Endothelial cell of umbilical vein (primary cell): ENCODE results near the gene DLK1. TPM values are rescaled to one million over a fixed set of nuclear protein-coding genes. Genes with fewer than 3 reads are reported as not detected.

Experiments used
- BruUV-seq: library from RNA; stranded (reverse); fragments of 400-500 nt; replicated peaks from 2 replicates; lab custom pipeline; 2021; lab: Mats Ljungman, UMichigan
- CTCF ChIA-PET: fragments of 300-600, 350-600 bp; sonication (Branson Sonifier 250); formaldehyde crosslinking; loops from one replicate; lab custom pipeline; 2021; ENCODE audit warnings: antibody characterized with exemption, inconsistent platforms; lab: Charles Lee
- POLR2A ChIA-PET: fragments of 300-600, 350-600 bp; sonication (Branson Sonifier 250); formaldehyde crosslinking; loops from one replicate; lab custom pipeline; 2021; ENCODE audit warnings: antibody characterized with exemption, inconsistent platforms; lab: Charles Lee
- DNase-seq: peaks from one replicate; pipeline ENCODE4 v3.0.0-alpha.2; 2011; ENCODE audit warnings: low read depth, low spot score
- FAIRE-seq: peaks from 2 replicates; lab custom pipeline; 2011; peaks lifted over from hg19 to GRCh38; lab: Jason Lieb, UNC
- H2AFZ ChIP-seq: 2 replicates; pipeline ENCODE4 v1.6.0; 2012; ENCODE audit warnings: low read depth, low read length, control low read depth, inconsistent platforms
- H3K27ac ChIP-seq: 2 replicates; pipeline ENCODE4 v1.5.1; 2011; ENCODE audit warnings: low read depth, mild to moderate bottlenecking, control low read depth, low read length, moderate library complexity; ENCODE audit not compliant: insufficient read depth
- H3K27me3 ChIP-seq, 2 experiments: 2 replicates each; pipeline versions ENCODE4 v1.6.0 to v1.6.1; 2011; ENCODE audit warnings: low read length in 2 of 2, mixed read lengths in 1 of 2; ENCODE audit not compliant: control insufficient read depth in 2 of 2, insufficient read depth in 2 of 2
- H3K36me3 ChIP-seq, 2 experiments: 2 replicates in 1 of 2; 3 replicates in 1 of 2; pipeline ENCODE4 v1.5.1; 2011; ENCODE audit warnings: low read length in 2 of 2, mild to moderate bottlenecking in 1 of 2, moderate library complexity in 1 of 2; ENCODE audit not compliant: control insufficient read depth in 2 of 2, insufficient read depth in 2 of 2; ENCODE audit errors: extremely low read depth in 1 of 2
- H3K4me1 ChIP-seq: 3 replicates; pipeline ENCODE4 v1.5.1; 2011; ENCODE audit warnings: mild to moderate bottlenecking, low read length; ENCODE audit not compliant: control insufficient read depth, insufficient read depth; ENCODE audit errors: extremely low read depth
- H3K4me2 ChIP-seq: 2 replicates; pipeline ENCODE4 v1.6.1; 2011; ENCODE audit warnings: low read length, control low read depth, mixed read lengths; ENCODE audit not compliant: insufficient read depth
- H3K4me3 ChIP-seq, 3 experiments: fragments of 200-600 bp in 1 of 3; sonication (generic), shearing (Covaris generic) in 1 of 3; replicated peaks in 1 of 3; 2 replicates each; pipeline ENCODE4 v1.5.1; 2011 to 2016; ENCODE audit warnings: control low read depth in 3 of 3, low read length in 3 of 3, mild to moderate bottlenecking in 2 of 3, inconsistent platforms in 1 of 3, low read depth in 1 of 3, moderate library complexity in 1 of 3; ENCODE audit not compliant: insufficient read depth in 1 of 3
- H3K79me2 ChIP-seq: 2 replicates; pipeline ENCODE4 v1.6.0; 2012; ENCODE audit warnings: low read length, inconsistent platforms; ENCODE audit not compliant: control insufficient read depth, insufficient read depth
- H3K9ac ChIP-seq: replicated peaks from 2 replicates; pipeline ENCODE3; 2011; ENCODE audit warnings: low read length, control low read depth; ENCODE audit not compliant: insufficient read depth; ENCODE audit errors: extremely low read depth
- H3K9me1 ChIP-seq: replicated peaks from 3 replicates; pipeline ENCODE4 v1.6.0; 2011; ENCODE audit warnings: mild to moderate bottlenecking, low read length; ENCODE audit not compliant: control insufficient read depth, insufficient read depth; ENCODE audit errors: extremely low read depth
- H3K9me3 ChIP-seq: replicated peaks from 2 replicates; pipeline ENCODE4 v1.5.1; 2012; ENCODE audit warnings: low read length, inconsistent platforms; ENCODE audit not compliant: control insufficient read depth, insufficient read depth
- H4K20me1 ChIP-seq: replicated peaks from 2 replicates; pipeline ENCODE3; 2011; ENCODE audit warnings: mild to moderate bottlenecking, low read length; ENCODE audit not compliant: control insufficient read depth, insufficient read depth; ENCODE audit errors: extremely low read depth
- CTCF ChIP-seq, 2 donors: IDR thresholded peaks; 1 replicate in 1 of 2; 2 replicates in 1 of 2; pipeline ENCODE4 v1.5.1; 2011; ENCODE audit warnings: low read length in 2 of 2, mild to moderate bottlenecking in 2 of 2, moderate library complexity in 2 of 2, control low read depth in 1 of 2, inconsistent platforms in 1 of 2, low read depth in 1 of 2; ENCODE audit not compliant: insufficient read depth in 1 of 2; ENCODE audit errors: extremely low read depth in 1 of 2
- EZH2 ChIP-seq: IDR thresholded peaks from 2 replicates; pipeline ENCODE4 v1.6.1; 2012; ENCODE audit warnings: borderline replicate concordance, low read depth, mild to moderate bottlenecking, moderate library complexity, low read length, inconsistent platforms; ENCODE audit not compliant: severe bottlenecking
- FOS ChIP-seq: IDR thresholded peaks from 2 replicates; pipeline ENCODE4 v1.6.1; 2011; ENCODE audit warnings: mild to moderate bottlenecking, low read length, moderate library complexity, borderline replicate concordance; ENCODE audit not compliant: insufficient read depth
- GATA2 ChIP-seq: IDR thresholded peaks from 2 replicates; pipeline ENCODE4 v1.7.0; 2011; ENCODE audit warnings: low read depth, mild to moderate bottlenecking, moderate library complexity, mixed read lengths, low read length; ENCODE audit not compliant: insufficient read length, insufficient read depth
- JUN ChIP-seq: IDR thresholded peaks from 2 replicates; pipeline ENCODE4 v1.6.1; 2011; ENCODE audit warnings: borderline replicate concordance, low read depth; ENCODE audit not compliant: insufficient read length, insufficient read depth
- MAX ChIP-seq: IDR thresholded peaks from 2 replicates; pipeline ENCODE4 v1.6.1; 2011; ENCODE audit not compliant: insufficient read depth, insufficient read length
- MYC ChIP-seq: IDR thresholded peaks from one replicate; pipeline ENCODE4 v1.6.1; 2011; ENCODE audit warnings: mild to moderate bottlenecking, low read depth, low read length
- POLR2A ChIP-seq: IDR thresholded peaks from 2 replicates; pipeline ENCODE4 v1.6.1; 2012; ENCODE audit warnings: low read depth, mild to moderate bottlenecking, control low read depth, low read length
- POLR2AphosphoS5 ChIP-seq: IDR thresholded peaks from 2 replicates; pipeline ENCODE4 v1.6.1; 2012; ENCODE audit warnings: low read depth, mild to moderate bottlenecking, control low read depth, low read length, moderate library complexity; ENCODE audit not compliant: insufficient read depth
- dilution Hi-C: fragments of 300-500 bp; cut with MboI; formaldehyde crosslinking; loops from one replicate; pipeline ENCODE4 v1.15.0; 2019; ENCODE audit warnings: low sequenced_read_pairs; ENCODE audit not compliant: extremely low pct_ligation_motif_present
- intact Hi-C: fragments of 100-400 bp; cut with micrococcal nuclease; formaldehyde crosslinking; loops from one replicate; pipeline ENCODE4 v1.10.0; 2022
- polyA plus RNA-seq, 4 experiments: library from polyadenylated mRNA; depleted of rRNA in 3 of 4; stranded (reverse) in 3 of 4; unstranded in 1 of 4; fragments of >200 nt; gene quantifications; 2 replicates each; pipeline versions ENCODE4 v1.2.1 to v1.2.3, GENCODE V29; 2011 to 2012; ENCODE audit warnings: missing spikeins in 1 of 4
- total RNA-seq: library from RNA; stranded (reverse); gene quantifications from 2 replicates; pipeline ENCODE4 v1.2.3, GENCODE V29; 2021

DLK1 gene
- total and polyA plus RNA-seq, 2 donors (not counting 3 experiments of a cell fraction or from before 2014, with no cell fraction given) = not detected

- POLR2A ChIA-PET = no interaction called here
These were observed 39.3 kb upstream of the DLK1 start for GRCh38 chr14:100687386-100687785.

More at GRCh38 chr14:100687386-100687785, 39.3 kb upstream of the DLK1 start:
- Histone ChIP-seq H3K79me2 (no peaks in the 10 kb centered on the region), H2AFZ (no peak overlapping the region), H3K36me3 (no peaks in the 10 kb centered on the region), H3K9me1 (no peaks in the 10 kb centered on the region), H3K4me2 (no peak overlapping the region), H3K27ac (no peak overlapping the region), H4K20me1 (no peaks in the 10 kb centered on the region), H3K9me3 (no peaks in the 10 kb centered on the region), H3K9ac (no peak overlapping the region), H3K4me3 (no peak overlapping the region), H3K27me3 (no peaks in the 10 kb centered on the region), H3K4me1 (peaks cover 10% of the 10 kb centered on the region)
- CTCF ChIA-PET = no interaction called here
- intact Hi-C loops = no loop called here
- TF ChIP-seq MAX = no peak
- no peak for TF ChIP-seq POLR2A
- TF ChIP-seq EZH2 = no peak
- no peak for TF ChIP-seq POLR2AphosphoS5
- TF ChIP-seq MYC = no peak
- no peak for TF ChIP-seq GATA2
- TF ChIP-seq CTCF (IDR thresholded peaks at IDR 0.05; ENCODE audit: extremely low read depth in 1 of 2, insufficient read depth in 1 of 2, low read depth in 1 of 2, low read length in 2 of 2) = no peak
- TF ChIP-seq FOS = no peak
- no peak for TF ChIP-seq JUN
- dilution Hi-C loops = no loop called here
- FAIRE-seq (no peak), DNase-seq (no peak)
- BruUV-seq = no TSS peak
